GM21723 (cell line): ENCODE data around the gene KBTBD8.

Experiments used
- ATAC-seq: cut with Tn5 transposase; IDR thresholded peaks from one replicate; pipeline ENCODE4 v1.9.1; 2021; ENCODE audit warnings: mild to moderate bottlenecking, moderate library complexity; ENCODE audit not compliant: unreplicated experiment

KBTBD8 gene

DNA sequence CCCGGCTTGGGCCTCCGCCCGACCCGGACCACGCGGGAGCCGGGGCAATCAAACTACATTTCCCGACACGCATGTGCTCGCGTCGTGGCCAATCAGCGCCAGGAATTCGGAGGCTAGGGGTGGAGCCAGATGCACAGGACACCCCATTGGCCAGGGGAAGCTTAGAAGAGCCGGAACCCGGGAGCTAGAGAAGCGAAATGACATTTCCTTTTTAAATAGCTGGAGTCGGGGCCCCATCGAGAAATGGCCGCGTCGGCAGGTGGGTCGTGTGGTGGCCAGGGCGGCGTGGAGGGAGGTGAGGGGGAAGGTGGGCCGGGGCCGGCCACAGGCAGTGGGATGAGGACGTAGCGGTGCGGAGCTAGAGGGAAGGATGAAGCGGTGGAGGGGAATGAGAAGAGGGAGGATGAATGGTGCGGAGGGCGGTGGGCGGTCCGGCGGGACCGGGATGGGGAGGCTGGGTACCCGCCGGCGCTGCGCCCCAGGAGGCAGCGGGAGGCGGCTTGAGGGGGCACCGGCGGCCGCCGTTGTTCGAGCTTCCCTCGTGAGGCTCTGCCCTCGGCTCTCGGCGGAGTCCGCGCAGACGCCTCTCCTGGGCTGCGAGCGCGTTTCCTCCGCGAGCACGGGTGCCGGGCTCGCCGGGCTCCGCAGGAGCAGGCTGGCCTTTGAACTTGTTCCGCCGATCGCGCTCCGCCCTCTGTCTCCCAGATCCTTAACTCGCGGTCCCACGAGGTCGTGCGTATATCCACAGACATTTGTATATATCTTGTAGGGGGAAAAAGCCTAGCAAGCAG is at the start of gene KBTBD8:
Gene KBTBD8 (plus strand): TSS at position 195 of the 791 bp plus-strand sequence. CDS start 49 bp downstream, at position 244.
- ATAC-seq = peak; percentile 94

DNA sequence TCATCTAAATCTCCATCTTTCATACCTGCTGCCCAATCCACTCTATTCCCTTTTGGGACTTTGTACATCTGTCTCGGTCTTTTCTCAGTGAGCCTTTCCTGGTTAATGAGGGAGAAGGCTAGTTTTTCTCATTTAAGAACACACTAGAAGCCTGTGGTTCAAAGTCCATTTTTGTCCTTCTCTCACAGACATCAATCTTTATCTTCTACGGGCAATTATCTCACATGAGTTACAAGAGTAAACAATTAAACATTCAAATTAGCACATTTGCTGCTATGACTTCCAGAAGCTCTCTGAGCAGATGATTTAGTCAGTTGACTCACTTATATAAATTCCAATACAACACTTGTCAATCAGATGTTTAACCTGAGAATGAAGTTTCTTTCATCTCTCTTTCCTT is 49.3 kb upstream of the KBTBD8 start:
- no peak for ATAC-seq

DNA sequence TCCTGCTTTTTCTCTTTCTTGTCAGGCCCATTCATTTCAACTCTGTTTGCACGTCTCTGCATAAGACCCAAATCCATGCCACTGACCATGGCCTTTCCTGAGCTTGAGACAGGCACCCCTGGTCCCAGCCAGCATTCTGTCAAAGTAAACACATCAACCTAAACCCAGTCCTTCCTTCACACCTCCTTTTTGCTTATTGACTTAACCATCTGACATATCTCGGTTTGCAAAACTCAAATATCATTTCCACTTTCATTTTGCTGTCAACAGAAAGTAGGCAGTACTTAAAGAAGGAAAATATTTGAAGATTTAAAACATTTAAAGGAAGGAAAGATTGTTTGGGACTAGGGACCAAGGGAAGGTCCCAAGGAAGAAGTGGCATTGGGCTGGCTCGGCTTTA is 48.2 kb upstream of the KBTBD8 start:
- no peak for ATAC-seq

DNA sequence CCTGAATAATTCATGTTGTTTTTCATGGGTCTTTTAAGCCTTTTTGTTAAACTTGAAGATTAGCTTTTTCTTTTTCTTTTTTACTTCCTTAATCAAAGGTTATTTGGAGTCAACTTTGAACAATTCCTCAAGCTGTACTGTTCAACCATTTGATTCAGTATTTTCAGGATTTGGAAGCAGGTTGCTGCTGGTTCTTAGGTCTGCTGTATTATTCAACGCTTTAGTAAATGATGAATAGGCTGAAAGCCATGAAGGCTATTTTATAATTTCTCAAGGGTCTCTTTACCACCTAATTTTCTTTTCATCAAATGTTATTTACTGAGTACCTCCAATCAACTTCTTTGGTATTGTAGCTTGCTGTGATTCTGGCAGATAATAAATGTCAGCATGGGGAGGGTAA is 45.8 kb upstream of the KBTBD8 start:
- no peak for ATAC-seq

DNA sequence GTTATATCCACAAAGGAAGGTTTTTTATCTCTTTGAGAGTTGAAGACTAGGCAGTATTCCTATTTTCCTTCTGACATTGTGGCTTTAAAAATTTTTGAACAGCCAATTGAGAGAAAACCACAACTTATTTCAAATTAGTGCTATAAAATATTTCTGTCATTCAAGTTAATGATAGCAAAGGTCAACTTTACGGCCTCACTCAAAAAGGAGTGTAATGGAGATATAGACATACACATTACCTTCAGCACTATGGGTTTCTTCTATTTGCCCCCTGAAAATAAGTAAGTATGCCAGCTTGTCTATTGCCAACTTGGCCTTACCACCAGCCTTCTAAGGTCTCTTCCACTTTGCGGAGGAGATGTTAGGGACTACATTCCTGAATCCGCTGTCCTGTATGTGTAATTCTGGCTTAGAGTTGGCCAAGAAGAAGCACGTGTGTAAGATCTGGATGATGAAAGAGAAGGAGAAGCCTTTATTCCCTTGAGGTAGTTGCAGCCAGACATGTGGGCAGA is 44.1 kb upstream of the KBTBD8 start:
- ATAC-seq = no peak

GRCh38 chr3:66956742-66957141 is 41.4 kb upstream of the KBTBD8 start:
- ATAC-seq = no peak

DNA sequence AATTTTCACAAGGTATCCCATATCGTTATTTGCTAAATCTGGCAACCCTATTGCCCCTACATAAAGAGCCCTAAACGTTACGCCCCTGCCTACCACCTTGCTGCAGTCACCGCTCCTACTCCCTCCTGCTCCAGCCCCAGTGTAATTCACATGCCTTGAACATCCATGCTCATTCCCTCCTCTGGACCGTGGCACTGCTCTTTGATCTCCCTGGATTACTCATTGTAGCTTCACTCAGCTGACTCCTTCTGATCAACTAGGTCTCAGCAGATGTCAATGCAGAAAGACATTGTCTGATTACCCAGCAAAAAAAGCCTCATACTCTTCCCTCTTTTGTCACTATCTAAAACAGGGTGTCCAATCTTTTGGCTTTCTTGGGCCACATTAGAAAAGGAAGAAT is 40.7 kb upstream of the KBTBD8 start:
- ATAC-seq = no peak

GRCh38 chr3:66958067-66958466 is 40.0 kb upstream of the KBTBD8 start:
- ATAC-seq = no peak

GRCh38 chr3:66962664-66963063 is 35.4 kb upstream of the KBTBD8 start:
- ATAC-seq = no peak

DNA sequence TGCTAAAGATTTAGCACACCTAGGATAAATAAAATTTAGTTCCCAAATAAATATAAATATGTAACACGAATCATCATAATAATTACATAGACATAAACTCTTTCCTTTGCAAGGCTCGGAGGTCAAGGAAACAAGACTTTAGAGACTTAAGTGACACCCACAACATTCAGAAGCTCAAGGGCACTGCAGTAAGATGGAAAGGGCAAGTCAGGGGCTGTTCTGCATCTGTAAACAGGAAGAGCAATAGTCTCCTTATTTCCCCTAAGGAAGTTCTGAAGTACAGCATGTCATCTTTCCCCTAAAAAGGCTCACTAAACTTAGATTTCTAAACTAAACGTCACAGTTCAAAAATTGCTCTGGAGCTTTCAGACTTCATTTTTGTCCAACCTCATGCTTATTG is 26.9 kb upstream of the KBTBD8 start:
- no peak for ATAC-seq

- peak; percentile 99 for ATAC-seq
These were observed 26.1 kb upstream of the KBTBD8 start for GRCh38 chr3:66971891-66972551.

DNA sequence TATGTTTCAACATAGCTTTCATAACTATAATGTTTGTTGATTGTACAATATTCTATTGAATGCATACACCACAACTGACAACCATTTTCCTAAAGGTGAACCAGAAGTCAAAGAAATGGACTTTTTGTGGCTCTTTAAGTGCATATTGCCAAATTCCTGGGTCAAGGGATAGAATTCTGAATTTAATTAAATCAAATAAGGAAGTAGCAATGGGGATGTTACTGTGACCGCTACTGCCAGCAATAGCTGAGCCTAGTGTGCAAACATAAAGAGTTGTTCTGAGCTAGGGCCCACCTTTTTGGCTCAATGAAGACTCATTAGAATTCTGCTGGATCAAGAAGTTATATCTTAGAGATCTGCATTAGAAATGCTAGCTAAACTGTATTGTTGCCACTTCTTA is 17.3 kb upstream of the KBTBD8 start:
- no peak for ATAC-seq

- no peak for ATAC-seq
These were observed 15.0 kb upstream of the KBTBD8 start for GRCh38 chr3:66983101-66983500.

GRCh38 chr3:66985336-66985920 is 12.7 kb upstream of the KBTBD8 start:
- no peak for ATAC-seq

GRCh38 chr3:66986406-66986805 is 11.7 kb upstream of the KBTBD8 start:
- ATAC-seq = no peak

GRCh38 chr3:66989241-66989640 is 8.9 kb upstream of the KBTBD8 start:
- ATAC-seq = no peak

DNA sequence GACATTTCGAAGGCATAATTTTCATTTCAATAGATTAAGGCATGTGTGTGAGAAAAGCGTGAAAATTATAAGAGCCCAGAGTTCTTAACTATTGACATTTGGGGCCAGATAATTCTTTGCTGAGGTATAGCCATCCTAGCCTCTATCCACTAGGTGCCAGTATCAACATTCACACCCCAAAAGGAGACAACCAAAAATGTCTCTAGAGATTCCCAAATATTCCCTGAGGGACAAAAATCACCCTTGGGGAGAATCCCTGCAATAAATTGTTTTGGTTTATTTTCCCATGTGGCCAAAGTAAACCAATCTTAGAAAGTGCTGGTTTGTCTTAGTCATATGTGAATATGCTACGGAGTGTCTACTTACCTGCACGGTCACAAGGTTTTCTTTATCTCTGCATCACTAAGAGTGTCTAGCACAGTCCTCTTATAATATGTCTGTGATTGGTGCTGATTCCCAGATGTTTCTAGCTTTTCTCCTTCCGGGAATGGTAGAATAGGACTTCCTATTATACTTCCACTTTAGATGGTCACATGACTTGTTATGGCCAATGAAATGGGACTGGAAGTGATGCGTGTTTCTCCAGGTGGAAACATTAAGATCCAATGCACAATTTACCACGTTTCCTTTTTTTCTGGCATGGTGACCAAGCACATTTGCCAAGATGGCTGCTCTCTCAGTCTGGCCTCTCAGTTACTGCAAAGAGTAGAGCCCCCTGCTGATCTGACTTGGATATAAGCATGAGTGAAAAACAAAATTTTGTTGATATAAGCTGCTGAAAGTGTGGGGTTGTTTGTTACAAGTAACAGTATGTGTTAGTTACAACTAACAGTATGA is 8.0 kb upstream of the KBTBD8 start:
- peak; percentile 87 for ATAC-seq

- ATAC-seq = no peak
These were observed 6.6 kb upstream of the KBTBD8 start for GRCh38 chr3:66991459-66991858.

GRCh38 chr3:66993082-66993481 is 5.0 kb upstream of the KBTBD8 start:
- no peak for ATAC-seq

DNA sequence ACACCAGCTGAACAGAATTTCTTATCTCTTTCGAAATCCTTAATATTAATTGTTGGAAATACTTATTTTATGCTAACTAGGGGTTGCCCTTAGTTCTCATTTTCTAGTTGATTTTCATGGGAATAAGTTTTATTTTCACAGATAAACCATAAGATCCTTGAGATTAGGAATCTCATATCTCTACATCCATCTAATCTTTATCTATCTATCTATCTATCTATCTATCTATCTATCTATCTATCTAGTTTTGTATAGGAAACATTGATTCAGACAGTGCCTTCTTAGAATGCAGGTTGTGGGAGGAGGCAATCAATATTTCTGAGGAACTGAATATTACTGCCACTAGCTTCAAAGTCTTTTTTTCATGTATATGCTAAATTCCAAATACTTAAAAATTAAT is 3.5 kb upstream of the KBTBD8 start:
- no peak for ATAC-seq

GRCh38 chr3:66996696-66997095 is 1.4 kb upstream of the KBTBD8 start:
- no peak for ATAC-seq
